DMS53 (cell line): ENCODE data around the gene KCNK7.

Experiments
- DNase-seq: peaks from one replicate; lab custom pipeline; 2025; lab: John Stamatoyannopoulos, UW

KCNK7 gene

DNA sequence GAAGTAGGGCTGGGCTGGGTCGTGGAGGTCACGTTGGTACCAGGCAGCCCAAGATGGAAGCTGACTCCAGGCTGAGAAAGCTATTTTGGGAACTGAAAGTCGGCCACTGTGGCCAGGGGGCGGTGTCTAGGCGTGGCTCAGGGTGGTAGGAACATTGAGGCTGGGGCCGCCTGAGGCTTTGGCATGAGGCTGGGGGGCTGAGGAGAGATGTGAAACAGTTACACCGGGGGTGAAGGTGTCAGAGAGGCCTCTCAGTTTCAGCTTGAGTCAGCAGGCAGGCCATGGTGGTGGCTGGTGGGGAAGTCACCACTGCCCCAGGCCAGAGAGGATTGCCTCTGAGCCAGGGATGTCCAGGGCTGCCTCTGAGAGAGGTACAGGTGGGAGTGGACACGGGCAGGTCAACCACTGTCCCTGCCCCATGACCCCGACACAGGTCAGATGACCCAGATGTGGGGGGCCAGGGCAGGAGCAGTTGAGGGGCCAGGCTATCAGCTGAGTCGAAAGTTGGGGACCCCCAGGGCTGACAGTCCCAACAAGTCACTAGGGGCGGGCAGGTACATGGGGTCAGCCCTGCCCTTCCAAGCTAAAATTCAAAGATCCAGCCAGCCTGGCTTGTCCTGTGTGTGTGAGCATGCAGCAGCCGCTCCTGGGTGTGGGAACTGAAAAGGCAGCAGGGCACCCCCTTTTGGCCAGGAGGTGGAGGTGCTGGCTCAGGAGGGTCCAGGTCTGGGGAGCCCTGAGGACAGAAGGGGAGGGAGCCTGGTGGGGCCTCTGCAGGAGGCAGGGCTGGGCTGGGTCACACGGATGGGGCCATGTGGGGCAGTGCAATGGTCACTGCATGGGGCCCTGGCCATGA, 7.2 kb downstream of the KCNK7 start:
- DNase-seq = peak; percentile 70

DNA sequence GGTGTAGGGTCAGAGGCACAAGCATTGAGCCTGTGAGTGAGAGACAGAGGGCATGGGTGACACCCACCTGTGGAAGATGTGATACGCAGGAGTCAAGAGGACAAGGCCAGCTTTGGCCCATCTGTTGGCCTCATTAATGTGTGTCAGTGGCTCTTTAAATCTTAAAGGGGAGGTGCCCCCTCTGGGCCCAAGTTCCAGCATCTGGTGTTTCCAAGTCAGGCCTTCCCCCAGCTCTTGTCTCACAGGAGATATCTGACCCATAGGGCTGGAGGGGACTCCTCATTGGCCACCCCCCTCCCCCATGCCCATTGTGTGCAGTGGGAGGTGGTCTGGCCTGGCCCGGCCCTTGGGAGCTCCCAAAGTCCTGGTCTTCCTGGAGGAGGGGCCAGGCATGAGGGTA, 8.9 kb downstream of the KCNK7 start:
- DNase-seq = no peak

DNA sequence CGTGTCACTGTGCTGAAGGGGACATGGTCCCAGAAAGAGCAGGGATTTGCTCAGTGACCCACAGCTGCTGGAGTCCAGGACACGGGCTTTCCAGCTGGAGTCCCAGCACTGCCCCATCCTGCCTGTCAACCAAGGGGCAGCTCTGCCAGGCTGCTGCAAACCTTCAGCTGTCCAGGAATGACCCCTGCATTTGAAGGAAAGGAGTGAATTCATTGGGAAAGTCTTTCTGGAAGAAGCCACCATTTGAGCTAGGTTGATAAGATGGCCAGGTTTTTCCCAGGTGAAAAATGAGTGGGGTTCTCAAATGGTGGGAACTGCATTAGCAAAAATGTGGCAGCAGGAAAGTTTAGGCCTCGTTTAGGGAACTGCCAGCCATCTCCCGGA, 9.4 kb downstream of the KCNK7 start:
- no peak for DNase-seq

DNA sequence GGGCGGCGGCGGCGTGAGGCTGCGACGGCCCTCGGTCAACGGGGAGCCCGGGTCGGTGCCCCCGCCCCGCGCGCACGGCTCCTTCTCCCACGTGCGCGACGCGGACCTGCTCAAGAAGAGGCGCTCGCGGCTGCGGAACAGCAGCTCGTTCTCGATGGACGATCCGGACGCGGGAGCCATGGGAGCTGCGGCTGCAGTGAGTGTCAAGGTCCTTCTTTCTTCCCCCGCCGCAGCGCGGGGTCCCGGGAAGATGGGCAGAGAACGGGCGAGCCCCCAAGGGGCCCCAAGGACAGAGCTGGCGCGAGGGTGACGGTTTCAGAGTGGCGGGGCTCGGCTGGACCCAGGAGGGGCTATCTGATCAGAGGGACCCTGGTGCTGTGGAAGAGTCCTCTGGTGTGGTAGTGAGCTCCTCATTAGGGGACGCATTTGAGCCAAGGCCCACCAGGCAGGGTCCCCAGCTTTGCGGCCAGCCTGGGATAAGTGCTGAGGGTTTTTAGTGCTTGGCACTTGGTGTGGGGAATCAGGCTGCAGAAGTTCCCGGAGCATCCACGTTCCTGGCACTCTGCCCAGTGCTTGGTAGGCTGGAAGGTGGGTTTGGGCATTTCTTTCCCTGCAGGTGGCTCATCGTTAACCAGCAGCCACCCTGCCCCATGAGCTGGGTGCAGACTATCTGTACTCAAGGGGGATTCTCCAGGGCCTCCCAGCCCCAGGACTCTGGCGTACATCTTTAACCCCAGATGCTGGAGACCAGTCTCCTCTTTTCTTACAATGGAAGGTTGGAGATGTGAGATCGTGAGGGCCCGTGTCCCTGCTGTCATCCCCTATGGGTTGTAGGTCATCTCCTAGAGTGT, 10.0 kb downstream of the KCNK7 start:
- no peak for DNase-seq

DNA sequence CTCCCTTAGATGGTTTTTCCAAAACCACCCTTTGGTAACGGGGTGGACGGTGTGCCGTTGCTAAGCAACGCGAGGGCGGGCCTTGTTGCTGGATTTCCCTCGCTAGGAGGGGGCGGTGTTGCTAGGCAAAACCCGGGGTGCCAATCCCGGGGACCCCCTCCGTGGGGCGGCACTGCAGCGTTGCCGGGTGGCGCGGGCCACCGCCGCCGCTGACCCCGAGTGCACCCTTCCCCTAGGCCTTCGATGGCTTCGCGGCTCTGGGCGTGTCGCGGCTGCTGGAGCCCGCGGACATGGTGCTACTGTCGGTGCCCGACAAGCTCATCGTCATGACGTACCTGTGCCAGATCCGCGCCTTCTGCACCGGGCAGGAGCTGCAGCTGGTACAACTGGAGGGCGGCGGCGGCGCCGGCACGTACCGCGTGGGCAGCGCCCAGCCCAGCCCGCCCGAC, 10.9 kb downstream of the KCNK7 start:
- no peak for DNase-seq

DNA sequence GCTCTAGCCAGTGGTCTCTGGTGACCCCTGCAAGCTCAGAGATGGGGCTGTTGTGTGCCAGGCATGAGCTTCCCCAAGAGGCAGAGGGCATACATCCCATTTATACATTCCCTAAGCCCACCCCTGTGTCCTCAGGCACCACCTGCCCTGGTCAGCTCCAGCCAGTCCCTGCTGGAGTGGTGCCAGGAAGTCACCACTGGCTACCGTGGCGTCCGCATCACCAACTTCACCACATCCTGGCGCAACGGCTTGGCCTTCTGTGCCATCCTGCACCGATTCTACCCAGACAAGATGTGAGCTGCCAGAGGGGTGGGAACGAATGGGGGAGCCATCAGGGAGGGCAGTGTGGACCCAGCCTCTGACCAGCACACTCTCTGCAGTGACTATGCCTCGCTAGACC, 11.5 kb downstream of the KCNK7 start:
- DNase-seq = no peak

DNA sequence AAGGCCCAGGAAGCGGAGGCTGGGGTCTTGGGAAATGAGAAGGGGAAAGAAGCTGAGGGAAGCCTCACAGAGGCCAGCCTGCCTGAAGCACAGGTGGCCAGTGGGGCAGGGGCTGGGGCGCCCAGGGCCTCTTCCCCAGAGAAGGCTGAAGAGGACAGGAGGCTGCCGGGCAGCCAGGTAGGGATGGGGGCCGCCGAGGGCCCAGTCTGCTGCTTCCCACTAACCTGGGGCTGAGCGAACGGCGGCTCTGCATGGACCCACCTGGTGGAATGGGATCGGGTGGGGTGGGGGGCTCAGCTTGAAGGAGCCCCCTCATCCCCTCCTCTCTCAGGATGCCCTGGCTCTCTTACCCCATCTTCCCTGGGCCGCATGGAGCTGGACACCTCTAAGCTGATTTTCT, 12.0 kb downstream of the KCNK7 start:
- DNase-seq = no peak

DNA sequence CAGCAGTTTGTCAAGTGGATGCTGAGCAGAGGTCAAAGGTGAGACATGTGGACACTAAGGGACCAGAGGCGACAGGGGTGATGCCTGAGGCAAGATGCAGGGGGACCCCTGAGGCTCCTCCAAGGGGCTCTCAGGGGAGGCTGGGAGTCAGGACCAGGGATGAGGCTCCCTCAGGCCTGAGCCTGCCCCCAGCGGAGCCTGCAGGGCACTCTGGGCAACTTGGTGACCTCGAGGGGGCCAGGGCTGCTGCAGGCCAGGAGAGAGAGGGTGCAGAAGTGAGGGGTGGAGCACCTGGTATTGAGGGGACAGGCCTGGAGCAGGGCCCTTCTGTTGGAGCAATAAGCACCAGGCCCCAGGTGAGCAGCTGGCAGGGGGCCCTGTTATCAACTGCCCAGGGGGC, 13.7 kb downstream of the KCNK7 start:
- DNase-seq = no peak

DNA sequence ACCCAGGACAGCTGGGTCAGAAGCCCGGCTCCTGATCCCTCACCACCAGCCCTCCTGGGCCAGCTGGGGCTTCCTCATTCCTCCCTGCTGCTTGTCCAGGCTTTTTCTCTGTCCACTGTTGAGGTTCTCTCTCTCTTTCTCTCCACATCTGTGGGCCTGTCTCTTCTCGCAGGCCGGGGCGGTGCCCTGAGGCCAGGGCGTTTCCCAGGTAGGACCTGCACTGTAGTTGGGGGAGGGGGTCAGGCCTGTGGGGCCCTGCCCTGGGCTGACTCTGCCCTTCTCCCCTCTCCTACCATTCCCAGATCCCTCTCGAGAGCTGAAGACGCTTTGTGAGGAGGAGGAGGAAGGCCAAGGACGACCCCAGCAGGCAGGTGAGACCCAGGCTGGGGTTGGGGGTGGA, 14.8 kb downstream of the KCNK7 start:
- no peak for DNase-seq

DNA sequence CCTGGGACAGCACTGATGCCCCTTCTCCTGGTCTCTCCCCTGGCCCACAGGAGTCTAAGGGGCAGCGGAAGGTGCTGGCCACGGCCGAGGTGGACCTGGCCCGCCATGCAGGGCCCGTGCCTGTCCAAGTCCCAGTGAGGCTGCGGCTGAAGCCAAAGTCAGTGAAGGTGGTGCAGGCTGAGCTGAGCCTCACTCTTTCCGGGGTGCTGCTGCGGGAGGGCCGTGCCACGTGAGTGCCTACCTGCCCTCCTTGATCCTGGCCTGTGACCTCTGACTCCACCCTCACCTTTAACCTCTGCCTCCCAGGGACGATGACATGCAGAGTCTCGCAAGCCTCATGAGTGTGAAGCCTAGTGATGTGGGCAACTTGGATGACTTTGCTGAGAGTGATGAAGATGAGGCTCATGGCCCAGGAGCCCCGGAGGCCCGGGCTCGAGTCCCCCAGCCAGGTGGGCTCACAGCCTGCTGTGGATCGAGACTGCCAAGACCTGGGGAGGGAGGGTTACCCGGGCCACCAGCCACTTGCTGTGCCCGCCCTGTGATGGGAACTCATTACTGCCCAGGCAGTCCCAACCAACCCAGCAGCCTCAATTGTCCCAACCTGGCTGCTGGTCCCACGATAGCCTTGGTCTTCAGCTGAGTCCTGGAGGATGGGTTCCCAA, 15.4 kb downstream of the KCNK7 start:
- DNase-seq = no peak

DNA sequence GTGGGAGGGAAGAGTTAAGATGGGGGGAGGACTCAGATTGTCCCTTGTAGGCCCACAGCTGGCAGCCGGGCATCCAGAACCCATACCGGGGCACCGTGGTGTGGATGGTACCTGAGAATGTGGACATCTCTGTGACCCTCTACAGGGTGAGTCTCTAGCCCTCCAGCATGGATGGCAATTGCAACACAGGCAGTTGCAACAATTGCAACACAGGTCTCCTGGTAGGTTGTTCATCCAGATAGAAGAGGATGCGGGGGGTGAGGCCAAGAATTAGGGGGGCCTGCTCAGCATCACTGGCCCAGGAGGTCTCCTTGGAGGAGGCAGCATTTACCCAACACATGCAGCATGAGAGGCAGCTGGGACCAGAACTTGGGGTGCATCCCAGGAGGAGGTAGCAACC, 16.3 kb downstream of the KCNK7 start:
- DNase-seq = no peak

DNA sequence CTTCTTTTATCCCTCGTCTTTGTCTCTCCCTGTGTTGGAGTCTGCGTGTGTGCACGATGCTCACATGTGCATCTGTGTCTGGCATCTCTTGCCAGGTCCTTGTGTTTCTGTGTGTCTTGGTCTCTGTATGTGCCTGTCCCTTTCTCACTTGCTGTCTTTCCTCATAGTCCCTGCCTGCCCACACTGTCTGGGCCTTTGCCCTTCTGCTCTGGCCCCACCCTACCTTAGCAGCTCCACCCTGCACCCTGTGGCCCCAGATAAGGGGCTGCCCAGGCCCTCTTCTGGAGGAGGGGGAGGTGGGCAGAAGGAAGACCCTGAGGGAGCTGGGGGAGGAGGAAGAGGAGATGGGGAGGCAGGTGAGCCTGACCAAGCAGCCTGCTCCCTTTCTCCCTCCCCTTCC, 16.9 kb downstream of the KCNK7 start:
- DNase-seq = no peak

DNA sequence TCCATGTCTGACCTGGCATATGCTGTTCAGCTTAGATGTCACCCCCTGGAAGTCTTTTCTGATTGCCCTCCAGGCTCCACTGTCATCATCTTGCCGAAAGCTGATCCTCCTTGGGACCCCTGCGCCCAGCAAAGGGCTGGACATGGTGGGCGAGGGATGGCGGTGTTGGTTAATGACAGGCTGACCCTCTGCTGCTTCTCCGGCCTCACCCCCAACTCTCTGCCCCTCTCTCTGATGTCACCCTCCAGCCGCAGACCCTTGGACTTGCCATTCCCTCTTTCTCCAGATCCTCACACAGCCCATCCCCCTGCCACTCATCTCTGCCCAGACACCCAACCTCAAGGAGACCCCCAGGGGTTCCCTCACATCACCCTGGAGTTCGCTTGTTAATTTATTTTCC, 17.5 kb downstream of the KCNK7 start:
- no peak for DNase-seq

DNA sequence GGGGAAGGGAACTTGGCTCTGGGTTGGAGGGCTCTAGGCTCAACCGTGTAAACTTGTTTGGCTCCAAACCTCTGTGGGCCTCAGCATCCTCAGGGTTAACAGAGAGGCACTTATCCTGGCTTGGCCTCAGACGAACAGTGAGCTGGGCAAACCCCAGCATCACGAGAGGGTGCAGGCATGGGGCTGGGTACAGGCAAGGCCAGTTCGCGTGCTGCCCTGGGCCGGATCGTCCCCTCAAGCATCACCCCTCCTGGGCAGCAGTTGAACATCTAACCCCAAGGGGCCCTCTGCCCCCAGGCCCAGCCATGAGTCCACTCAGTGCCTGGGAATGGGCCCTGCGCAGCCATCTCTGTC, 17.9 kb downstream of the KCNK7 start:
- DNase-seq = no peak

DNA sequence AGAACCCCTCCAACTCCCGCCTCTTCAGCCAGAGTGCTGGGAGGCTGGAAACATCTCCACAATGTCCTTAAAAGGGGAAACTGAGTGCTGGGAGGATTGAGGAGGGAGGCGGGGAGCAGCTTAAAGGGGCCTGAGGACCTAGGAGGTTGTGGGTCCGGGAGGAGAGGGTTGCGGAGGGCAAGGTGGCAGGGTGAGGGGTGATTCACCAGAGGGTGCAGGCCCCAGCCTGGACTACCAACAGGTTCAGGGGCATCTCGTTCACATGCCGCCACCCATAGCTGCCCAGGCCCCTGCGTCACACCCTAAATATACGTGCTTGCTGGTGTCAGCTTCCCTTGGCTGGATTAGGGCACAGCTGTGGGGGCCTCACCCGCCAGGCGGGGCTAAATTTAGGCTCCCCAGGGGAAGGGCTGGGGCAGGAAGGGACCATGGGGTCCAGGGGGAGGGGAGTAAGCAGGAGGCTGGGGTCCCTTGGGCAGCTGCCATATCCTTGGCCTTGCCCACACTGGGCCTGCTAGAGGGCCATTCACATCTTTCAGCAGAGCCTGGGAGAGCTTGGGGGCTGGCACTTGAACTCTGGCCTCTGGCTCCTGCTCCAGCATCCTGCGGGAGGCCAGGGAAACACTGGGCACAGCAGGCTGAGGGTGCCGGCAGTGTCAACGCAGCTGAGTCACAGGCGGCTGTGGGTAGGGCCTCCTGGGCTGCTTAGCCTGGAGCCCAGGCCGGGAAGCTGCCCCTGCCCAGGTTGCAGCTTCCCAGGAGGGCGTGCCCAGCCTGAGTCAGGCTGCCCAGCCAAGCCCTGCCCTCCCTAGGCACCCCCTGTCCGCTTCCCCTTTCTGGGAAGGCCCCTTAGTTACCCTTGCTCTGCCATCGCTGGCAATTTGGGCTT, 18.5 kb downstream of the KCNK7 start:
- peak; percentile 90 for DNase-seq

DNA sequence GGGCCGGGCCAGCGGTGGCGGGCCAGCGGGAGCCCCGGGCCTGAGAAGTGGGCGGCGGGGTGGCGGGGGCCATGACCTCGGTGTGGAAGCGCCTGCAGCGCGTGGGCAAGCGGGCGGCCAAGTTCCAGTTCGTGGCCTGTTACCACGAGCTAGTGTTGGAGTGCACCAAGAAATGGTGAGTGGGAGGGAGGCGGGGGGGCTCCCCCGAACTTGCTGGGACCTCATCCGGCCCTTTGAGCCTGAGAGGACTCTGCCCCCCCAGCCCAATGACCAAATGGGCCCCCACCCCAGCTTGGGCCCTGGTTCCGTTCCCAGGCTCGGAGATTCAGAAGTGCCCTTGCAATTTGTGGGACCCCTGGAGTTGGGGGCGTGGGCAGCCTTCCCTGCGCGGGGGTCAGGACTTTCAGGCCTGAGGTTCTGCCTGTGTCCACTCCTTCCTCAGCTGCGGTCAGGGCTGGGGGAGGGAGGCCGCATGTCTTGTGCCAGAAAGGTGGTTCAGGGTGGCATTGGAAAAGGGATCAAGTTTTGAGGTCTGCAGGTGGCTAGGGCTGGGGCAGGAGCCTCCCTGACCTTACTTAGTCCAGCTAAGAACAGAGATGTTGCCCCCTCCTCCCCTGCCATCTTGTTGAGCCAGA, 19.3 kb downstream of the KCNK7 start:
- no peak for DNase-seq

DNA sequence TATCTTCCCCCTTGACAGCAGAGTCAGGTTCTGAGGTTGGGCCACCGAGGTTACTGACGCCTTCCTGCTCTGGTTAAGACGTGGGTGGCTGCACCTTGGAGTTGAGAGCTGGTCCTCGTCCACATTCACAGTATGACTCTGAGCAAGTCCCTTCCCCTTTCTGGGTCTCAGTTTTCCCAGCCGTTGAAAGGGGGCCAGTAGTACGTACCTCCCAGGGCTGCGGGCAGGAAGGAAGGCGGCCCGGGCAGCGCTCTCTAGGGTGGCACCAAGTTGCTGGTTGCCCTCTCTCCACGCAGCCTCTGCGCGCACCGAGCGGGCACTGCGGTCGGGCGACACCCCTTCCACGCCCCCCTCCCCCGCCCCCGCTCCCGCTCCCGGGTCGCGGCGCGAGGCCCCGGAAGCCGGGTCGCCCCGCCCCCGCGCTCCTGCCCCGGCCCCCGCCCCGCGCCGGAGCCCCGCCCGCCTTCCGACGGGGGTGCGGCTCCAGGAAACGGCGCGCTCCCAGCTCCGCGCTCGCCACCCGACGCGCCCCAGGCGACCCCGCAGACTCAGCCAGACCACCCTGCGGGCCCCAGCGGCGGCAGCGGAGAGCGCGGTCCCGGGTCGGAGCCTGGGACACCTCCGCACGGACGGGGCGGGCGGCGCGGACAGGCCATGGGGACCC, 19.9 kb downstream of the KCNK7 start, which contains the start of gene EHBP1L1:
Gene EHBP1L1, plus strand, starts transcription at position 486 of the 664 bp plus-strand sequence. CDS start 250 bp downstream, outside the sequence.
- peak; percentile 92 for DNase-seq

DNA sequence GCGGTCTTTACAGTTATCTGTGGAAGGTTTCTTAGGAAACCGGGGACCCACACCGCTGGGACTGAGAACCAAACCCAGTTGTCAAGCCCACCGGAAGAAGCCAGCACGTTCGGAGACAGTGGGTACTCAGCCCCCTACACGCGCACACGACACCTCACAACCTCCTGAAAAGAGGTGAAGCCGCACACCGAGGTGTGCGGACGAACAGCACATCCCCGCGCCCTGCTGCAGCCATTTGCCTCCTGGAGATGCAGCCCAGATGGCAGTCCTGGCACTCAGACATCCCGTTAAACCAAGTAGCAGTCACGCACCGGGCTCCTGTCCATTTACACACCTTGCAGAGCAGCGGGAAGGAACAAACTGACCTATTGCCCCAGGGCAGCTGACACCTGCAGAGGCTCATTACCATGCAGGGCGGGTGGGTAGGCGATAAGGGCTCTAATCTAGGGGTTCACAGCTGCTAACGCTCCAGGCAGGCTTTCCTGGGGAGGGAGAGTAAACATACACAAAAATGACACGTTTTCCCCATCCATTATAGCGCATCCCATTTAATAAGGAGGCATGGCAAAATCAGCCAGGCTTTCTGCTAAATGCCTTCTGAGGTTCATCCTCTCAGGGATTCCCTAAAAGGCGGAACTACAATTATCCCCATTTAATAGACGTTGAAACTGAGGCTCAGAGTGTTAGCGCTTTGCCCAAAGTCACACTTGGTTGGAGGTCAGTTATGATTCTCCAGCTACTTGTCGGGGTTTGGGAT, 20.6 kb downstream of the KCNK7 start:
- DNase-seq = peak; percentile 83

DNA sequence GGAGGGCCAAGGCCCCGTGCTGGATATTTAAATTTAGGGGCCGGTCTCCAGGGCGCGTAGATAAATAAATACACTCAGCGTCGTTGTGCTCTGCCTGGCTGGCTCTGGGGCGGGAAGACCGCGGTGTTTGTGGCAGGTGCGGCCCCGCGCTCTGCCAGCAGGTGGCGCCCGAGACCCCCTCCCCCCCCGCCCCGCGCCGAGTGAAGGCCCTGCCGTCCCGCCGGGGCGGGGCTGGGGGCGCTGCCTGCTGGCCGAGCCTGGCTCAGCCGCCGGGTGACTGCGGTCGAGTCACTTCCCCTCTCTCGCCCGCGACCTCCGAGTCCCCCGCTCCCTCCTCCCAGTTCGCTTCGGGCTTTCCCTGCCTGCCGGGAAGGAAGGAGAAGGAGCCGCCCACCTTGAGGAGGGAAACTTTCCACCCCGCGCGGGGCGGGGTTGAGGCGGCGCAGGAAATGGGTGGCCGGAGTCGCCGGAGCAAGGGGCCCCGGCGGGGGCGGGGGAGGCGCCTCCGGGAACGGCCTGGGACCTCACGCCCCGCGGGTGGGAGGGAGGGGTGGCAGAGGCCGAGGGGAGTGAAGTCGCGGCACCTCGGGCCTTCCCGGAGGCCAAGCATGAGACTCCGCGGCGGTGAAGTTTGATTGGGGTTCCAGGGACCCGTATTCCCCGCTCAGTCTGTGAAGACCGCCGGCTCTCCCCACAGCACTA, 21.3 kb downstream of the KCNK7 start:
- DNase-seq = peak; percentile 94
